SK-N-MC (cell line): Measurements from ENCODE around the gene TFF2.

Experiments used
- EZH2 ChIP-seq: fragments of 200-600 bp; sonication (generic); IDR thresholded peaks from one replicate; pipeline ENCODE4 v1.6.1; 2017; ENCODE audit warnings: antibody characterized with exemption
- FOXP2 ChIP-seq: optimal IDR thresholded peaks from 2 replicates; pipeline ENCODE3; 2011; ENCODE audit warnings: mild to moderate bottlenecking, moderate library complexity; ENCODE audit not compliant: insufficient read depth; ENCODE audit errors: extremely low read length, control extremely low read depth
- POLR2AphosphoS5 ChIP-seq: IDR thresholded peaks from 2 replicates; pipeline ENCODE4 v1.6.1; 2012; ENCODE audit warnings: mild to moderate bottlenecking, low read depth, low read length, borderline replicate concordance

GRCh38 chr21:42343101-42343500 is 7.7 kb downstream of the TFF2 start:
- no peak for TF ChIP-seq POLR2AphosphoS5
- TF ChIP-seq EZH2 = no peak
- TF ChIP-seq FOXP2 = no peak
